Measurements from ENCODE around the gene SNAPIN.

DNA sequence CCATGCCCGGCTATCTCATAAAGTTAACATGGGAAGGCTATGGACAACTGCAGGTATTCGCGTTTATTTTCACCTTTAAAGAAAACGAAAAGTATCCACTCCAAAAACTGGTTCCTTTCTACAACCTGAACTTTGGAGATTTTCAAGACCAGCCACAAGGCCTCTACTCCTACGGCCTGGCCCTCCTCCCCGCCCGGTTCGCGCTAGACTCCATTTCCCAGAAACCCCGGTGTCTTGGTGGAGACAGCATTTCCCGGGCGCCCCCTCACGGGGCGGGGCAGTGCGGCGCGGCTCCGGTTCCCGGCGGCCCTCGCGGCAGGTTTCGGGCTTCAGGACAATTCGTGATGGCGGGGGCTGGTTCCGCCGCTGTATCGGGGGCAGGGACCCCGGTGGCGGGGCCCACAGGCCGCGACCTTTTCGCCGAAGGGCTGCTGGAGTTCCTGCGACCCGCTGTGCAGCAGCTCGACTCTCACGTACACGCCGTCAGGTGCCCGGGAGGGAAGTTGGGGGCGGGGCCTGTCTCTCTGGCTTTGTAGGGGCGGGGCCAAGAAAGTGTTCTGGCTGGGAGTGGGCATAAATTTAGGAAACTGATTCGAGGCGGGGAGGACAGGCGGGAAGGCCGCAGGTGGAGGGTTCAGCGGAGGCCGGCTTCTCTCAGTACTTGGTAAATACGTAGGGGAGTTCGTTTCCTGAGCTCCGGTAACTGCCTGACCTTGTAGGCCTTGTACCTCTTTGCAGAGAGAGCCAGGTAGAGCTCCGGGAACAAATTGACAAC is at the start of gene SNAPIN:
- TF ChIP-seq YY1 (IDR thresholded peaks at IDR 0.05; ENCODE audit: extremely low read depth, insufficient replicate concordance, low read depth, low read length) (peak; percentile 84), POLR2A (IDR thresholded peaks at IDR 0.05; ENCODE audit: borderline replicate concordance, extremely low read depth, insufficient read depth, insufficient read length) (peak; percentile 38), ELF1 (IDR thresholded peaks at IDR 0.05; ENCODE audit: borderline replicate concordance, low read depth) (peak; percentile 54; the same call in 1 of the 2 replicates), CEBPB (IDR thresholded peaks at IDR 0.05; ENCODE audit: low read depth) (no peak)
- TF ChIP-seq, protein P1, sequence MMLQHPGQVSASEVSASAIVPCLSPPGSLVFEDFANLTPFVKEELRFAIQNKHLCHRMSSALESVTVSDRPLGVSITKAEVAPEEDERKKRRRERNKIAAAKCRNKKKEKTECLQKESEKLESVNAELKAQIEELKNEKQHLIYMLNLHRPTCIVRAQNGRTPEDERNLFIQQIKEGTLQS (IDR thresholded peaks at IDR 0.05): no peak
- TF ChIP-seq, protein P2, sequence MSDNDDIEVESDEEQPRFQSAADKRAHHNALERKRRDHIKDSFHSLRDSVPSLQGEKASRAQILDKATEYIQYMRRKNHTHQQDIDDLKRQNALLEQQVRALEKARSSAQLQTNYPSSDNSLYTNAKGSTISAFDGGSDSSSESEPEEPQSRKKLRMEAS (IDR thresholded peaks at IDR 0.05): peak; percentile 19; the same call in 1 of the 2 replicates
- TF ChIP-seq, protein P3, sequence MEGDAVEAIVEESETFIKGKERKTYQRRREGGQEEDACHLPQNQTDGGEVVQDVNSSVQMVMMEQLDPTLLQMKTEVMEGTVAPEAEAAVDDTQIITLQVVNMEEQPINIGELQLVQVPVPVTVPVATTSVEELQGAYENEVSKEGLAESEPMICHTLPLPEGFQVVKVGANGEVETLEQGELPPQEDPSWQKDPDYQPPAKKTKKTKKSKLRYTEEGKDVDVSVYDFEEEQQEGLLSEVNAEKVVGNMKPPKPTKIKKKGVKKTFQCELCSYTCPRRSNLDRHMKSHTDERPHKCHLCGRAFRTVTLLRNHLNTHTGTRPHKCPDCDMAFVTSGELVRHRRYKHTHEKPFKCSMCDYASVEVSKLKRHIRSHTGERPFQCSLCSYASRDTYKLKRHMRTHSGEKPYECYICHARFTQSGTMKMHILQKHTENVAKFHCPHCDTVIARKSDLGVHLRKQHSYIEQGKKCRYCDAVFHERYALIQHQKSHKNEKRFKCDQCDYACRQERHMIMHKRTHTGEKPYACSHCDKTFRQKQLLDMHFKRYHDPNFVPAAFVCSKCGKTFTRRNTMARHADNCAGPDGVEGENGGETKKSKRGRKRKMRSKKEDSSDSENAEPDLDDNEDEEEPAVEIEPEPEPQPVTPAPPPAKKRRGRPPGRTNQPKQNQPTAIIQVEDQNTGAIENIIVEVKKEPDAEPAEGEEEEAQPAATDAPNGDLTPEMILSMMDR (IDR thresholded peaks at IDR 0.05 in 2 of 3, conservative IDR thresholded peaks at IDR 0.05 in 1 of 3; ENCODE audit: borderline replicate concordance in 1 of 3, insufficient read depth in 1 of 3, low read depth in 2 of 3, low read length in 2 of 3): no peak
- TF ChIP-seq, protein P4, sequence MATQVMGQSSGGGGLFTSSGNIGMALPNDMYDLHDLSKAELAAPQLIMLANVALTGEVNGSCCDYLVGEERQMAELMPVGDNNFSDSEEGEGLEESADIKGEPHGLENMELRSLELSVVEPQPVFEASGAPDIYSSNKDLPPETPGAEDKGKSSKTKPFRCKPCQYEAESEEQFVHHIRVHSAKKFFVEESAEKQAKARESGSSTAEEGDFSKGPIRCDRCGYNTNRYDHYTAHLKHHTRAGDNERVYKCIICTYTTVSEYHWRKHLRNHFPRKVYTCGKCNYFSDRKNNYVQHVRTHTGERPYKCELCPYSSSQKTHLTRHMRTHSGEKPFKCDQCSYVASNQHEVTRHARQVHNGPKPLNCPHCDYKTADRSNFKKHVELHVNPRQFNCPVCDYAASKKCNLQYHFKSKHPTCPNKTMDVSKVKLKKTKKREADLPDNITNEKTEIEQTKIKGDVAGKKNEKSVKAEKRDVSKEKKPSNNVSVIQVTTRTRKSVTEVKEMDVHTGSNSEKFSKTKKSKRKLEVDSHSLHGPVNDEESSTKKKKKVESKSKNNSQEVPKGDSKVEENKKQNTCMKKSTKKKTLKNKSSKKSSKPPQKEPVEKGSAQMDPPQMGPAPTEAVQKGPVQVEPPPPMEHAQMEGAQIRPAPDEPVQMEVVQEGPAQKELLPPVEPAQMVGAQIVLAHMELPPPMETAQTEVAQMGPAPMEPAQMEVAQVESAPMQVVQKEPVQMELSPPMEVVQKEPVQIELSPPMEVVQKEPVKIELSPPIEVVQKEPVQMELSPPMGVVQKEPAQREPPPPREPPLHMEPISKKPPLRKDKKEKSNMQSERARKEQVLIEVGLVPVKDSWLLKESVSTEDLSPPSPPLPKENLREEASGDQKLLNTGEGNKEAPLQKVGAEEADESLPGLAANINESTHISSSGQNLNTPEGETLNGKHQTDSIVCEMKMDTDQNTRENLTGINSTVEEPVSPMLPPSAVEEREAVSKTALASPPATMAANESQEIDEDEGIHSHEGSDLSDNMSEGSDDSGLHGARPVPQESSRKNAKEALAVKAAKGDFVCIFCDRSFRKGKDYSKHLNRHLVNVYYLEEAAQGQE (IDR thresholded peaks at IDR 0.05; ENCODE audit: low read depth): no peak
